GM21381 (cell line): ENCODE measurements around the gene CEL.
"Not testable (repeated sequence)": the region's sequence is repeated elsewhere in the genome, so short reads cannot be mapped to it uniquely, and the experiment has no call there.

Source experiments
- ATAC-seq: cut with Tn5 transposase; IDR thresholded peaks from one replicate; pipeline ENCODE4 v1.9.1; 2021; ENCODE audit warnings: mild to moderate bottlenecking, moderate library complexity; ENCODE audit not compliant: unreplicated experiment

Gene CEL

GRCh38 chr9:133063159-133063499 lies 1.3 kb downstream of the CEL start:
- no peak for ATAC-seq

- ATAC-seq, result no peak
These were observed 1.9 kb downstream of the CEL start for GRCh38 chr9:133063500-133064231.

DNA sequence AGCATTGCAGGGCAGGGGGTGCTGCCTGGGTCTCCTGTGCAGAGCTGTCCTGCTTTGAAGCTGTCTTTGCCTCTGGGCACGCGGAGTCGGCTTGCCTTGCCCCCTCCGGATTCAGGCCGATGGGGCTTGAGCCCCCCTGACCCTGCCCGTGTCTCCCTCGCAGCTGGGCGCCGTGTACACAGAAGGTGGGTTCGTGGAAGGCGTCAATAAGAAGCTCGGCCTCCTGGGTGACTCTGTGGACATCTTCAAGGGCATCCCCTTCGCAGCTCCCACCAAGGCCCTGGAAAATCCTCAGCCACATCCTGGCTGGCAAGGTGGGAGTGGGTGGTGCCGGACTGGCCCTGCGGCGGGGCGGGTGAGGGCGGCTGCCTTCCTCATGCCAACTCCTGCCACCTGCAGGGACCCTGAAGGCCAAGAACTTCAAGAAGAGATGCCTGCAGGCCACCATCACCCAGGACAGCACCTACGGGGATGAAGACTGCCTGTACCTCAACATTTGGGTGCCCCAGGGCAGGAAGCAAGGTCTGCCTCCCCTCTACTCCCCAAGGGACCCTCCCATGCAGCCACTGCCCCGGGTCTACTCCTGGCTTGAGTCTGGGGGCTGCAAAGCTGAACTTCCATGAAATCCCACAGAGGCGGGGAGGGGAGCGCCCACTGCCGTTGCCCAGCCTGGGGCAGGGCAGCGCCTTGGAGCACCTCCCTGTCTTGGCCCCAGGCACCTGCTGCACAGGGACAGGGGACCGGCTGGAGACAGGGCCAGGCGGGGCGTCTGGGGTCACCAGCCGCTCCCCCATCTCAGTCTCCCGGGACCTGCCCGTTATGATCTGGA lies 2.7 kb downstream of the CEL start:
- ATAC-seq, result no peak

GRCh38 chr9:133065070-133065388 lies 3.2 kb downstream of the CEL start:
- ATAC-seq, result no peak

DNA sequence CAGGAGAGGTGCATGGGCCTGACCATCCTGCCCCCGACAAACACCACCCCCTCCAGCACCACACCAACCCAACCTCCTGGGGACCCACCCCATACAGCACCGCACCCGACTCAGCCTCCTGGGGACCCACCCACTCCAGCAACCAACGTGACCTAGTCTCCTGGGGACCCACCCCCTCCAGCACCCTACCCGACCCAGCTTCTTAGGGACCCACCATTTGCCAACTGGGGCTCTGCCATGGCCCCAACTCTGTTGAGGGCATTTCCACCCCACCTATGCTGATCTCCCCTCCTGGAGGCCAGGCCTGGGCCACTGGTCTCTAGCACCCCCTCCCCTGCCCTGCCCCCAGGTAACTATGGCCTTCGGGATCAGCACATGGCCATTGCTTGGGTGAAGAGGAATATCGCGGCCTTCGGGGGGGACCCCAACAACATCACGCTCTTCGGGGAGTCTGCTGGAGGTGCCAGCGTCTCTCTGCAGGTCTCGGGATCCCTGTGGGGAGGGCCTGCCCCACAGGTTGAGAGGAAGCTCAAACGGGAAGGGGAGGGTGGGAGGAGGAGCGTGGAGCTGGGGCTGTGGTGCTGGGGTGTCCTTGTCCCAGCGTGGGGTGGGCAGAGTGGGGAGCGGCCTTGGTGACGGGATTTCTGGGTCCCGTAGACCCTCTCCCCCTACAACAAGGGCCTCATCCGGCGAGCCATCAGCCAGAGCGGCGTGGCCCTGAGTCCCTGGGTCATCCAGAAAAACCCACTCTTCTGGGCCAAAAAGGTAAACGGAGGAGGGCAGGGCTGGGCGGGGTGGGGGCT lies 4.6 kb downstream of the CEL start:
- ATAC-seq, result no peak

GRCh38 chr9:133067006-133067405 lies 5.2 kb downstream of the CEL start:
- no peak for ATAC-seq

GRCh38 chr9:133067813-133068212 lies 6.0 kb downstream of the CEL start:
- ATAC-seq, result no peak

GRCh38 chr9:133068431-133068830 lies 6.7 kb downstream of the CEL start:
- ATAC-seq, result not testable (repeated sequence)

GRCh38 chr9:133070500-133070961 lies 8.8 kb downstream of the CEL start:
- not testable (repeated sequence) for ATAC-seq

DNA sequence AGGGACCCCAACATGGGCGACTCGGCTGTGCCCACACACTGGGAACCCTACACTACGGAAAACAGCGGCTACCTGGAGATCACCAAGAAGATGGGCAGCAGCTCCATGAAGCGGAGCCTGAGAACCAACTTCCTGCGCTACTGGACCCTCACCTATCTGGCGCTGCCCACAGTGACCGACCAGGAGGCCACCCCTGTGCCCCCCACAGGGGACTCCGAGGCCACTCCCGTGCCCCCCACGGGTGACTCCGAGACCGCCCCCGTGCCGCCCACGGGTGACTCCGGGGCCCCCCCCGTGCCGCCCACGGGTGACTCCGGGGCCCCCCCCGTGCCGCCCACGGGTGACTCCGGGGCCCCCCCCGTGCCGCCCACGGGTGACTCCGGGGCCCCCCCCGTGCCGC lies 9.2 kb downstream of the CEL start:
- not testable (repeated sequence) for ATAC-seq

DNA sequence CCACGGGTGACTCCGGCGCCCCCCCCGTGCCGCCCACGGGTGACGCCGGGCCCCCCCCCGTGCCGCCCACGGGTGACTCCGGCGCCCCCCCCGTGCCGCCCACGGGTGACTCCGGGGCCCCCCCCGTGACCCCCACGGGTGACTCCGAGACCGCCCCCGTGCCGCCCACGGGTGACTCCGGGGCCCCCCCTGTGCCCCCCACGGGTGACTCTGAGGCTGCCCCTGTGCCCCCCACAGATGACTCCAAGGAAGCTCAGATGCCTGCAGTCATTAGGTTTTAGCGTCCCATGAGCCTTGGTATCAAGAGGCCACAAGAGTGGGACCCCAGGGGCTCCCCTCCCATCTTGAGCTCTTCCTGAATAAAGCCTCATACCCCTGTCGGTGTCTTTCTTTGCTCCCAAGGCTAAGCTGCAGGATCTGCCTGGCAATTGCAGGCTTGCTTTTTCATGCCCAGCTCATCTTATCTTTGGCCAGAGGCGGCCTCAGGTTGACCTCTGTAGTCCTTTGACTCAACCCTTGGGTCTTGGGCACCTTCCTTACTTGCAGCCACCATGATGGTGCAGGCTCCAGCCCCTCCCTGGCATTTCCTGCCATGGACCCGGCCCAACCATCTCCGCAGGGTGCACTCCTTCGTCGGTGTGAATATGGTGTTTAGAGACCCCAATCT lies 9.8 kb downstream of the CEL start:
- no peak for ATAC-seq

DNA sequence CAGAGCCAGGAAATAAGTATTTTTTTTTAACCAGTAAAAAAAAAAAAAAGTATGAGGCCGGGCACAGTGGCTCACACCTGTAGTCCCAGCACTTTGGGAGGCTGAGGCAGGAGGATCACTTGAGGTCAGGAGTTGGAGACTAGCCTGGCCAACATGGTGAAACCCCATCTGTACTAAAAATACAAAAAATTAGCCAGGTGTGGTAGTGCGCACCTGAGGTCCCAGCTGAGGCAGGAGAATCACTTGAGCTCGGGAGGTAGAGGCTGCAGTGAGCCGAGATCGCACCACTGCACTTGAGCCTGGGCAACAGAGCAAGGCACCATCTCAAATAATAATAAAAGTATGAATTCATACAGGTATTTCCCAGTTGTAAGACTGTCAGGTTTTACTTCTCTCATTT lies 10.4 kb downstream of the CEL start:
- ATAC-seq, result not testable (repeated sequence)

DNA sequence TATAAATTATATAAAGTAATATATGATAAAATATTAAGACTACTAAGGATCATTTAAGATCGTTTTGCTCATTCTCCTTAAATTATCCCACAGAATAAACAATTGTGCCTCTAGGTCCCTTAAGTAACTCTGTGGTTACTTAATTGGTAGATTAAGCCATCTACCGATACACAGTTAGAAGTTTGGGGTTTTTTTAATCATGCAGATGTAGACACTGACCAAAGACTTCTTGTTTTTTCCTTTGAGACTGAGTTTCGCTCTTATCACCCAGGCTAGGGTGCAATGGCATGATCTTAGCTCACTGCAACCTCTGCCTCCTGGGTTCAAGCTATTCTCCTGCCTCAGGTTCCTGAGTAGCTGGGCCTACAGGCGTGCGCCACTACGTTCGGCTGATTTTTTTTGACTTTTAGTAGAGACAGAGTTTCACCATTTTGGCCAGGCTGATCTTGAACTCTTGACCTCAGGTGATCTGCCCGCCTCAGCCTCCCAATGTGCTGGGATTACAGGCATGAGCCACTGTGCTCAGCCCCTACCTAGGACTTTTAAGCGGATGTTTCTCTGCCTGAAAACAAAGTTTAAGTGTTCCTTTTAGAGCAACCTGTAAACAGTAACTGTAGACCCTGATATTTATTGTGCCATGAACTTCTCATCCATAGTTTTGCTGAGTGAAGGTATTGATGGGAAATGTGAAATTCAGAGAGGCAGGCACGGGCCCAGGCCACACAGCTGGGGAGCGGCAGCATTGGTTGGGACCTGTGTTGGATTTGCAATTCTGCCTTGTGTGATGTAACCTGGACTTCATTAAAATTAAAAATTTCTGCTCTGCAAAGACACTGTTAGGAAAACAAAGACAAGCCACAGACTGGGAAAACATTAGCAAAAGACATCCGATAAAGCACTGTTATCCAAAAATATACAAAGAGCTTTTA lies 11.6 kb downstream of the CEL start:
- no peak for ATAC-seq

- no peak for ATAC-seq
These were observed 12.4 kb downstream of the CEL start for GRCh38 chr9:133074111-133074651.

GRCh38 chr9:133075925-133076630 lies 14.3 kb downstream of the CEL start:
- ATAC-seq, result no peak

DNA sequence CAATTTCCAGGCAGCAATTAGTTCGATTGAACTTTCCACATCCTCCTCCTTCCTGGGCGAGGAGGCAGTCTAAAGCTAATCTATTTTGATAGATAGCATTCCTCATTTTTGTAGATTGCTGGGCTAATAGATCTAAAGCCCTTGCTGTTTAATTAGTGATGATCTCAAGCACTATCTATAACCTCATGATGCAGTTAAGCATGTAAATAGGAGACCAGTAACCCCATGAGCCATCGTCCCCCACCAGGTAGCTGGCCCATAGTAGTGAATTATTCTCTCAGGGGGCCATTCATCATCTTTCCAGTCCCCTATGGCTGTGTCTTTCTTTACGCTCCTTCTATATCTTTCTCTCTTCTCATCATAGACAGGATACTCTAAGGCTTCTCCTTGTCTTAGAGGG lies 14.9 kb downstream of the CEL start:
- ATAC-seq, result no peak

GRCh38 chr9:133078486-133078885 lies 16.7 kb downstream of the CEL start:
- no peak for ATAC-seq

DNA sequence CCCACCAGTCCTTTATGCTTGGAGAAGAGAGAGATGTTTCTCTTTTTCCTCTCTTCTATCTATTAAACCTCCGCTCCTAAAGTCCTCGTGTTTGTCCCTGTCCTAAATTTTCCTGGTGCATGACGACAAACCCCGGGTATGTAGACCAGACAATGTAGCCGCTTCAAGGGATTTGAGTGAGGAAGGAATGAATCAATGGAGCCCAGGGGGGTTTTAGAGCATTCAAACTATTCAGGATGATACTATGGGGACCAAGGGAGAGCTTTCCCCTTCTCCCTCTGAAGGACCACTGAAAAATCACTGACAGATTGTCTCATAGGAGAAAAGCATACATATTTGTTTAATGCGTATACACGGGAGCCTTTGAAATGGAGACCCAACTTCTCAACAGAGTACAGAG lies 18.4 kb downstream of the CEL start:
- ATAC-seq, result no peak
